RWPE1 (cell line): ENCODE results near the gene RPS27A.
"Not testable (repeated sequence)": the region's sequence is repeated elsewhere in the genome, so short reads cannot be mapped to it uniquely, and the experiment has no call there.

Source experiments
- CTCF ChIA-PET: fragments of 350-600 bp; sonication (Branson Sonifier 250); formaldehyde crosslinking; extraction: SDS; loops from one replicate; lab custom pipeline; 2021; lab: Yijun Ruan, JAX
- POLR2A ChIA-PET: fragments of 400-600 bp; formaldehyde crosslinking; extraction: SDS; loops from one replicate; lab custom pipeline; 2020; ENCODE audit warnings: antibody characterized with exemption; ENCODE audit not compliant: low non-redundant PET; lab: Yijun Ruan, JAX
- DNase-seq: peaks from one replicate; pipeline ENCODE4 v3.0.0; 2012; ENCODE audit warnings: low spot score
- H3K27ac ChIP-seq: fragments of 450-650 bp; 2 replicates; pipeline ENCODE4 v1.5.1; 2017
- CTCF ChIP-seq: fragments of 450-650 bp; conservative IDR thresholded peaks from 2 replicates; pipeline ENCODE4 v1.5.1; 2017; ENCODE audit warnings: low read depth, mild to moderate bottlenecking

Gene RPS27A

GRCh38 chr2:55232084-55232862 lies at the start of gene RPS27A, which contains the start of gene CLHC1:
RPS27A (plus strand) TSS chr2:55232688; CDS start chr2:55232825, 137 bp downstream.
CLHC1 (minus strand) TSS chr2:55232293; CDS start chr2:55222411, 9,882 bp downstream.
- no peak for TF ChIP-seq CTCF
- H3K27ac ChIP-seq = peak within 1 kb of the TSS; percentile 95
- ChIA-PET CTCF (no interaction called here), POLR2A (interaction anchor here (0.5 to 1.0 kb wide), 3 partner anchors 8 to 184 kb away, joined by 3 to 4 read pairs (median 3); partner anchors contain the start of gene RTN4)
- DNase-seq = peak; percentile 95

- POLR2A ChIA-PET, H3K27ac ChIP-seq, DNase-seq: not testable (repeated sequence)
- CTCF ChIA-PET = interaction anchor here (1.0 kb wide), 1 partner anchor 20 kb away, joined by 5 read pairs; no protein-coding TSS in a partner anchor
These were observed 45.7 kb upstream of the RPS27A start for GRCh38 chr2:55186837-55187236.

GRCh38 chr2:55191888-55192287 lies 40.6 kb upstream of the RPS27A start:
- POLR2A ChIA-PET, H3K27ac ChIP-seq, CTCF ChIA-PET, DNase-seq: not testable (repeated sequence)

GRCh38 chr2:55196526-55196925 lies 36.0 kb upstream of the RPS27A start:
- ChIA-PET POLR2A (no interaction called here), CTCF (no interaction called here)
- TF ChIP-seq CTCF = no peak
- no peak overlapping the region for H3K27ac ChIP-seq
- DNase-seq = no peak

DNA sequence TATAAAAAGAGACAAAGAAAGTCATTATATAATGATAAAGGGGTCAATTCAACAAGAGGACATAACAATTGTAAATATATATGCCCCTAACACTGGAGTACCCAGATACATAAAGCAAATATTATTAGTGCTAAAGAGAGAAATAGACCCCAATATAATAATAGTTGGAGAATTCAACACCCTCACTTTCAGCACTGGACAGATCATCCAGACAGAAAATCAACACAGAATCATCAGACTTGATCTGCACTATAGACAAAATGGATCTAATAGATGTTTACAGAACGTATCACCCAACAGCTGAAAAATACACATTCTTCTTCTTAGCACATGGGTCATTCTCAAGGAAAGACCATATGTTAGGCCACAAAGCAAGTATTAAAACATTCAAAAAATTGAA lies 32.1 kb upstream of the RPS27A start:
- TF ChIP-seq CTCF = no peak
- H3K27ac ChIP-seq = no peak overlapping the region
- ChIA-PET POLR2A (no interaction called here), CTCF (no interaction called here)
- no peak for DNase-seq

- ChIA-PET CTCF (no interaction called here), POLR2A (no interaction called here)
- no peak overlapping the region for H3K27ac ChIP-seq
- no peak for TF ChIP-seq CTCF
- DNase-seq = no peak
These were observed 28.0 kb upstream of the RPS27A start for GRCh38 chr2:55204536-55204935.

- ChIA-PET POLR2A (no interaction called here), CTCF (no interaction called here)
- no peak overlapping the region for H3K27ac ChIP-seq
- no peak for TF ChIP-seq CTCF
- DNase-seq = no peak
These were observed 27.5 kb upstream of the RPS27A start for GRCh38 chr2:55204950-55205349.
